ENCODE results near the gene ALOX5.

DNA sequence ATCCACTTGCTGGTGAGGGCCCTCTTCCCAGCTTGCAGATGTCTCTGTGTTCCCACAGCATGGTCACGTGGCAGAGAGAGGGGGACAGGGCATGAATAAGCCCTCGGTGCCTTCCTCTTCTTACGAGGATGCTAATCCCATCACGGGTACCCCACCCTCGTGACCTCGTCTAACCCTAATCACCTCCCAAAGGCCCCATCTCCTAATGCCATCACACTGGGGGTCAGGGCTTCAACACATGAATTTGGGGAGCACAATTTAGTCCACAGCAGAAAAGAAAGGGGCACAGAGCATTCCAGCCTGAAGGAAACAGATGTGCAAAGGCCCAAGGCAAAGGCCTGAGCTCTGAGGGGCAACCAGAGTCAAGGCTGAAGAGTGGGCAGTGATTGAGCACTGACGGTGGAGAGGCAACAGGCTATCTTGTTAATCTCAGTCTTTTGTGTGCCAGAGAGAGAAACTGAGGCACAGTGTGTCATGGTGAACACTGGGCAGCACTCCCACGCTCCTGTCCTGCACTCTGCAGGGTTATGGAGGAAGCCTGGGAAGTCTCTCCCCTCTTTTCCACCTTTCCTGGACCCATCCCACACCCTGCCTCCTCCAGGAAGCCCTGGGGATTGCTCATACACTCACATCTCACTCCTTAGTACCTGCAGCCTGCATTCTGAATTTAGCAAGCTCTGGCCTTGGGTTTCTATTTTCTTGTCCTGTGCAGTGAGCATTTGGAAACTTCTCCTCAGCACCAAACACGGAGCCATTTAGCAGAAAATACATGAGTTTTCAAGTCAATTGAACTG is 49.0 kb downstream of the ALOX5 start:
- TF ChIP-seq, protein P1, sequence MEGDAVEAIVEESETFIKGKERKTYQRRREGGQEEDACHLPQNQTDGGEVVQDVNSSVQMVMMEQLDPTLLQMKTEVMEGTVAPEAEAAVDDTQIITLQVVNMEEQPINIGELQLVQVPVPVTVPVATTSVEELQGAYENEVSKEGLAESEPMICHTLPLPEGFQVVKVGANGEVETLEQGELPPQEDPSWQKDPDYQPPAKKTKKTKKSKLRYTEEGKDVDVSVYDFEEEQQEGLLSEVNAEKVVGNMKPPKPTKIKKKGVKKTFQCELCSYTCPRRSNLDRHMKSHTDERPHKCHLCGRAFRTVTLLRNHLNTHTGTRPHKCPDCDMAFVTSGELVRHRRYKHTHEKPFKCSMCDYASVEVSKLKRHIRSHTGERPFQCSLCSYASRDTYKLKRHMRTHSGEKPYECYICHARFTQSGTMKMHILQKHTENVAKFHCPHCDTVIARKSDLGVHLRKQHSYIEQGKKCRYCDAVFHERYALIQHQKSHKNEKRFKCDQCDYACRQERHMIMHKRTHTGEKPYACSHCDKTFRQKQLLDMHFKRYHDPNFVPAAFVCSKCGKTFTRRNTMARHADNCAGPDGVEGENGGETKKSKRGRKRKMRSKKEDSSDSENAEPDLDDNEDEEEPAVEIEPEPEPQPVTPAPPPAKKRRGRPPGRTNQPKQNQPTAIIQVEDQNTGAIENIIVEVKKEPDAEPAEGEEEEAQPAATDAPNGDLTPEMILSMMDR (conservative IDR thresholded peaks at IDR 0.05; ENCODE audit: low read depth, low read length), result no peak
- TF ChIP-seq NFE2L2 (IDR thresholded peaks at IDR 0.05; ENCODE audit: low read depth, low read length) (no peak), CEBPB (IDR thresholded peaks at IDR 0.05; ENCODE audit: low read depth, low read length) (no peak), USF2 (IDR thresholded peaks at IDR 0.05; ENCODE audit: low read depth, low read length) (no peak), RFX5 (IDR thresholded peaks at IDR 0.05; ENCODE audit: low read depth, low read length) (no peak), BHLHE40 (IDR thresholded peaks at IDR 0.05; ENCODE audit: low read depth, low read length) (no peak), RAD21 (IDR thresholded peaks at IDR 0.05; ENCODE audit: low read length) (no peak), CHD1 (IDR thresholded peaks at IDR 0.05; ENCODE audit: low read depth, low read length) (no peak), POLR2A (IDR thresholded peaks at IDR 0.05; ENCODE audit: low read depth, low read length) (no peak), SMC3 (IDR thresholded peaks at IDR 0.05; ENCODE audit: low read depth, low read length) (no peak)

All from IMR-90 (cell line).